HG02938 (cell line): ENCODE measurements around the gene GZMM.

ENCODE experiments used
- ATAC-seq: cut with Tn5 transposase; IDR thresholded peaks from one replicate; pipeline ENCODE4 v1.9.1; 2021; ENCODE audit warnings: mild to moderate bottlenecking, moderate library complexity; ENCODE audit not compliant: unreplicated experiment

The GZMM gene

GRCh38 chr19:533364-534058 lies 10.3 kb upstream of the GZMM start:
- no peak for ATAC-seq

- no peak for ATAC-seq
Observed at GRCh38 chr19:534088-534487, 9.8 kb upstream of the GZMM start.

GRCh38 chr19:535017-535835 lies 8.6 kb upstream of the GZMM start:
- no peak for ATAC-seq

- ATAC-seq = no peak
Observed at GRCh38 chr19:536031-536880, 7.6 kb upstream of the GZMM start.

- ATAC-seq = no peak
Observed at GRCh38 chr19:536881-537404, 6.9 kb upstream of the GZMM start.

- no peak for ATAC-seq
Observed at GRCh38 chr19:538641-539428, 5.0 kb upstream of the GZMM start.

GRCh38 chr19:539429-540030 lies 4.3 kb upstream of the GZMM start:
- ATAC-seq = no peak

- no peak for ATAC-seq
Observed at GRCh38 chr19:540867-541637, 2.8 kb upstream of the GZMM start.

GRCh38 chr19:541699-542098 lies 2.2 kb upstream of the GZMM start:
- no peak for ATAC-seq

- ATAC-seq = no peak
Observed at GRCh38 chr19:542173-542866, 1.5 kb upstream of the GZMM start.

- ATAC-seq = no peak
Observed at GRCh38 chr19:547117-547516, 3.3 kb downstream of the GZMM start.

- ATAC-seq = no peak
Observed at GRCh38 chr19:547836-548720, 4.2 kb downstream of the GZMM start.

- ATAC-seq = no peak
Observed at GRCh38 chr19:548886-549830, 5.3 kb downstream of the GZMM start.

- ATAC-seq = no peak
Observed at GRCh38 chr19:554817-555216, 11.0 kb downstream of the GZMM start.

GRCh38 chr19:555474-555808 lies 11.6 kb downstream of the GZMM start:
- ATAC-seq = no peak

- ATAC-seq = no peak
Observed at GRCh38 chr19:556611-557382, 12.9 kb downstream of the GZMM start.
